Keratinocyte (primary cell): ENCODE results near the gene DHCR7. TPM values are rescaled to one million over a fixed set of nuclear protein-coding genes. Genes with fewer than 3 reads are reported as not detected.

Experiments used
- DNase-seq: peaks from one replicate; pipeline ENCODE4 v3.0.0-alpha.2; 2011; ENCODE audit warnings: low read depth, missing footprints, low spot score
- FAIRE-seq: peaks from 2 replicates; lab custom pipeline; 2011; peaks lifted over from hg19 to GRCh38; lab: Jason Lieb, UNC
- H2AFZ ChIP-seq: 2 replicates; pipeline ENCODE4 v1.6.0; 2012; ENCODE audit warnings: low read length, control low read depth, inconsistent platforms; ENCODE audit not compliant: control insufficient read depth
- H3K27ac ChIP-seq: 2 replicates; pipeline ENCODE4 v1.5.1; 2011; ENCODE audit warnings: low read length; ENCODE audit not compliant: control insufficient read depth, insufficient read depth
- H3K27me3 ChIP-seq: 3 replicates; pipeline ENCODE4 v1.6.0; 2011; ENCODE audit warnings: low read length; ENCODE audit not compliant: control insufficient read depth, insufficient read depth; ENCODE audit errors: extremely low read depth
- H3K36me3 ChIP-seq, 2 experiments: 2 replicates in 1 of 2; 3 replicates in 1 of 2; pipeline ENCODE4 v1.5.1; 2011; ENCODE audit warnings: low read length in 2 of 2, mild to moderate bottlenecking in 1 of 2; ENCODE audit not compliant: control insufficient read depth in 2 of 2, insufficient read depth in 2 of 2; ENCODE audit errors: extremely low read depth in 1 of 2
- H3K4me1 ChIP-seq: 3 replicates; pipeline ENCODE4 v1.5.1; 2011; ENCODE audit warnings: low read length; ENCODE audit not compliant: control insufficient read depth, insufficient read depth; ENCODE audit errors: extremely low read depth
- H3K4me2 ChIP-seq: 3 replicates; pipeline ENCODE4 v1.6.0; 2011; ENCODE audit warnings: low read depth, low read length; ENCODE audit not compliant: control insufficient read depth, insufficient read depth; ENCODE audit errors: extremely low read depth
- H3K4me3 ChIP-seq, 3 experiments: fragments of 200-600 bp in 1 of 3; sonication (generic) in 1 of 3; 2 replicates in 2 of 3; 3 replicates in 1 of 3; pipeline ENCODE4 v1.5.1; 2011 to 2016; ENCODE audit warnings: low read length in 3 of 3, mild to moderate bottlenecking in 3 of 3, control low read depth in 2 of 3, inconsistent platforms in 1 of 3, low read depth in 1 of 3, mixed read lengths in 1 of 3, mixed run types in 1 of 3, moderate library complexity in 1 of 3; ENCODE audit not compliant: control insufficient read depth in 2 of 3, insufficient read depth in 2 of 3; ENCODE audit errors: extremely low read depth in 1 of 3
- H3K79me2 ChIP-seq: 2 replicates; pipeline ENCODE4 v1.6.0; 2012; ENCODE audit warnings: low read length; ENCODE audit not compliant: control insufficient read depth, insufficient read depth
- H3K9ac ChIP-seq: 3 replicates; pipeline ENCODE4 v1.6.0; 2011; ENCODE audit warnings: low read length; ENCODE audit not compliant: control insufficient read depth, insufficient read depth; ENCODE audit errors: extremely low read depth
- H3K9me1 ChIP-seq: 3 replicates; pipeline ENCODE4 v1.6.0; 2011; ENCODE audit warnings: low read length; ENCODE audit not compliant: control insufficient read depth, insufficient read depth; ENCODE audit errors: extremely low read depth
- H3K9me3 ChIP-seq: 2 replicates; pipeline ENCODE4 v1.5.1; 2012; ENCODE audit warnings: low read depth, low read length; ENCODE audit not compliant: control insufficient read depth
- H4K20me1 ChIP-seq: 3 replicates; pipeline ENCODE4 v1.6.0; 2011; ENCODE audit warnings: low read length; ENCODE audit not compliant: control insufficient read depth, insufficient read depth; ENCODE audit errors: extremely low read depth
- EZH2 ChIP-seq: IDR thresholded peaks from one replicate; pipeline ENCODE4 v1.6.1; 2012; ENCODE audit warnings: inconsistent platforms, mild to moderate bottlenecking, low read length, moderate library complexity
- dilution Hi-C: fragments of 300-500 bp; cut with MboI; formaldehyde crosslinking; loops from one replicate; pipeline ENCODE4 v1.7.0; 2020; ENCODE audit warnings: low sequenced_read_pairs; ENCODE audit not compliant: extremely low pct_ligation_motif_present
- polyA plus RNA-seq, 5 experiments: library from polyadenylated mRNA; depleted of rRNA in 3 of 5; stranded (reverse) in 3 of 5; stranded (forward) in 1 of 5; unstranded in 1 of 5; fragments of >200 nt; gene quantifications; 1 replicate in 1 of 5; 2 replicates in 3 of 5; 3 replicates in 1 of 5; pipeline versions ENCODE4 v1.2.1 to v1.2.3, GENCODE V29; 2011 to 2012; ENCODE audit warnings: missing spikeins in 2 of 5, low read depth in 1 of 5, low replicate concordance in 1 of 5
- TF ChIP-seq, protein P1 (sequence below), 3 experiments: IDR thresholded peaks in 1 of 3; conservative IDR thresholded peaks in 1 of 3; optimal IDR thresholded peaks in 1 of 3; 2 replicates in 2 of 3; 3 replicates in 1 of 3; pipeline versions ENCODE3 to v1.5.1; 2011; ENCODE audit warnings: low read length in 3 of 3, mild to moderate bottlenecking in 3 of 3, moderate library complexity in 2 of 3, control low read depth in 1 of 3, inconsistent platforms in 1 of 3; ENCODE audit not compliant: insufficient read depth in 2 of 3; ENCODE audit errors: extremely low read depth in 1 of 3

DHCR7 gene
- polyA plus RNA-seq, 1 donor (not counting 4 experiments of a cell fraction or from before 2014, with no cell fraction given), result 143 TPM

- Histone ChIP-seq H3K9me3 (no peaks in the 10 kb centered on the region), H3K4me3 (no peak overlapping the region), H3K9ac (no peak overlapping the region), H3K36me3 (peaks cover 39 to 49% of the 10 kb centered on the region in 2 experiments), H3K79me2 (peaks cover 4% of the 10 kb centered on the region), H3K27ac (no peak overlapping the region), H3K9me1 (no peaks in the 10 kb centered on the region), H3K4me1 (no peaks in the 10 kb centered on the region), H3K4me2 (no peak overlapping the region), H3K27me3 (no peaks in the 10 kb centered on the region), H2AFZ (no peak overlapping the region), H4K20me1 (peaks cover 3% of the 10 kb centered on the region)
- FAIRE-seq, result no peak
- DNase-seq, result no peak
- dilution Hi-C loops, result no loop called here
- TF ChIP-seq, protein P1, sequence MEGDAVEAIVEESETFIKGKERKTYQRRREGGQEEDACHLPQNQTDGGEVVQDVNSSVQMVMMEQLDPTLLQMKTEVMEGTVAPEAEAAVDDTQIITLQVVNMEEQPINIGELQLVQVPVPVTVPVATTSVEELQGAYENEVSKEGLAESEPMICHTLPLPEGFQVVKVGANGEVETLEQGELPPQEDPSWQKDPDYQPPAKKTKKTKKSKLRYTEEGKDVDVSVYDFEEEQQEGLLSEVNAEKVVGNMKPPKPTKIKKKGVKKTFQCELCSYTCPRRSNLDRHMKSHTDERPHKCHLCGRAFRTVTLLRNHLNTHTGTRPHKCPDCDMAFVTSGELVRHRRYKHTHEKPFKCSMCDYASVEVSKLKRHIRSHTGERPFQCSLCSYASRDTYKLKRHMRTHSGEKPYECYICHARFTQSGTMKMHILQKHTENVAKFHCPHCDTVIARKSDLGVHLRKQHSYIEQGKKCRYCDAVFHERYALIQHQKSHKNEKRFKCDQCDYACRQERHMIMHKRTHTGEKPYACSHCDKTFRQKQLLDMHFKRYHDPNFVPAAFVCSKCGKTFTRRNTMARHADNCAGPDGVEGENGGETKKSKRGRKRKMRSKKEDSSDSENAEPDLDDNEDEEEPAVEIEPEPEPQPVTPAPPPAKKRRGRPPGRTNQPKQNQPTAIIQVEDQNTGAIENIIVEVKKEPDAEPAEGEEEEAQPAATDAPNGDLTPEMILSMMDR (optimal IDR thresholded peaks at IDR 0.05 in 1 of 3, IDR thresholded peaks at IDR 0.05 in 1 of 3, conservative IDR thresholded peaks at IDR 0.05 in 1 of 3; ENCODE audit: extremely low read depth in 1 of 3, insufficient read depth in 2 of 3, low read length in 3 of 3), result no peak
- no peak for TF ChIP-seq EZH2
These were observed 11.3 kb downstream of the DHCR7 start for GRCh38 chr11:71436861-71437260.

GRCh38 chr11:71435278-71435951 lies 12.8 kb downstream of the DHCR7 start:
- dilution Hi-C loops, result no loop called here
- no peak for TF ChIP-seq EZH2
- TF ChIP-seq, protein P1 (optimal IDR thresholded peaks at IDR 0.05 in 1 of 3, IDR thresholded peaks at IDR 0.05 in 1 of 3, conservative IDR thresholded peaks at IDR 0.05 in 1 of 3; ENCODE audit: extremely low read depth in 1 of 3, insufficient read depth in 2 of 3, low read length in 3 of 3), result no peak
- DNase-seq, result no peak
- no peak overlapping the region for H3K4me3 ChIP-seq
- no peaks in the 10 kb centered on the region for H3K9me3 ChIP-seq
- no peak overlapping the region for H3K9ac ChIP-seq
- peaks cover 25 to 36% of the 10 kb centered on the region in 2 experiments for H3K36me3 ChIP-seq
- no peak for FAIRE-seq
- no peaks in the 10 kb centered on the region for H4K20me1 ChIP-seq
- H2AFZ ChIP-seq, result no peak overlapping the region
- peaks cover 3% of the 10 kb centered on the region for H3K79me2 ChIP-seq
- no peak overlapping the region for H3K27ac ChIP-seq
- no peaks in the 10 kb centered on the region for H3K9me1 ChIP-seq
- no peaks in the 10 kb centered on the region for H3K4me1 ChIP-seq
- H3K27me3 ChIP-seq, result no peaks in the 10 kb centered on the region
- H3K4me2 ChIP-seq, result no peak overlapping the region
